HEK293 (cell line): Measurements from ENCODE around the gene MEAF6.

Experiments used
- CTCF ChIA-PET: fragments of 350-600 bp; formaldehyde crosslinking; extraction: SDS; loops from one replicate; lab custom pipeline; 2021; ENCODE audit warnings: antibody characterized with exemption; lab: Yijun Ruan, JAX
- POLR2A ChIA-PET: fragments of 300-600 bp; formaldehyde crosslinking; extraction: SDS; loops from one replicate; lab custom pipeline; 2020; ENCODE audit warnings: antibody characterized with exemption, inconsistent platforms; lab: Yijun Ruan, JAX
- H3K27ac ChIP-seq: fragments of 200-500 bp; sonication (Bioruptor generic); 2 replicates; pipeline ENCODE4 v1.5.1; 2014; ENCODE audit warnings: low read depth, low read length, control low read depth, inconsistent platforms; ENCODE audit errors: extremely low read depth
- H3K36me3 ChIP-seq, 2 experiments: fragments of 200-500 bp in 1 of 2; sonication (Bioruptor generic) in 1 of 2; 1 replicate in 1 of 2; 2 replicates in 1 of 2; pipeline ENCODE4 v1.5.1; 2014 to 2017; ENCODE audit warnings: inconsistent platforms in 2 of 2, low read length in 2 of 2; ENCODE audit not compliant: control insufficient read depth in 2 of 2, insufficient read depth in 1 of 2
- H3K4me1 ChIP-seq: fragments of 200-500 bp; sonication (Bioruptor generic); 2 replicates; pipeline ENCODE4 v1.5.1; 2014; ENCODE audit warnings: mild to moderate bottlenecking, low read length, inconsistent platforms; ENCODE audit not compliant: control insufficient read depth, insufficient read depth
- H3K4me3 ChIP-seq: 2 replicates; pipeline ENCODE4 v1.5.1; 2011; ENCODE audit warnings: low read depth, mild to moderate bottlenecking, control low read depth, low read length, moderate library complexity
- H3K9me3 ChIP-seq: fragments of 200-500 bp; sonication (Bioruptor generic); 2 replicates; pipeline ENCODE4 v1.5.1; 2014; ENCODE audit warnings: low read depth, low read length, inconsistent platforms; ENCODE audit not compliant: control insufficient read depth, insufficient read depth
- CTCF ChIP-seq: fragments of 450-650 bp; formaldehyde crosslinking; IDR thresholded peaks from 2 replicates; pipeline ENCODE4 v1.5.1; 2016; ENCODE audit warnings: missing biosample characterization, missing genetic modification characterization
- EGR2 ChIP-seq: fragments of 450-650 bp; formaldehyde crosslinking; IDR thresholded peaks from 2 replicates; pipeline ENCODE4 v1.5.1; 2016; ENCODE audit warnings: low read depth, missing biosample characterization, missing genetic modification characterization
- GLIS1 ChIP-seq: fragments of 450-650 bp; formaldehyde crosslinking; IDR thresholded peaks from 2 replicates; pipeline ENCODE4 v1.5.1; 2016; ENCODE audit warnings: missing biosample characterization, missing genetic modification characterization
- KLF1 ChIP-seq: fragments of 450-650 bp; formaldehyde crosslinking; IDR thresholded peaks from 2 replicates; pipeline ENCODE4 v1.5.1; 2016; ENCODE audit warnings: missing biosample characterization, missing genetic modification characterization
- WT1 ChIP-seq: fragments of 450-650 bp; formaldehyde crosslinking; IDR thresholded peaks from 2 replicates; pipeline ENCODE4 v1.5.1; 2016; ENCODE audit warnings: missing biosample characterization, missing genetic modification characterization
- ZBTB1 ChIP-seq: fragments of 450-650 bp; formaldehyde crosslinking; IDR thresholded peaks from 2 replicates; pipeline ENCODE4 v1.5.1; 2016; ENCODE audit warnings: missing biosample characterization, missing genetic modification characterization
- ZFHX2 ChIP-seq: fragments of 450-650 bp; formaldehyde crosslinking; conservative IDR thresholded peaks from 2 replicates; pipeline ENCODE4 v1.5.1; 2016; ENCODE audit warnings: missing biosample characterization, missing genetic modification characterization
- ZFP3 ChIP-seq: fragments of 450-650 bp; formaldehyde crosslinking; IDR thresholded peaks from 2 replicates; pipeline ENCODE4 v1.5.1; 2016; ENCODE audit warnings: low read depth, missing biosample characterization, missing genetic modification characterization
- ZNF335 ChIP-seq: fragments of 450-650 bp; formaldehyde crosslinking; conservative IDR thresholded peaks from 2 replicates; pipeline ENCODE4 v1.5.1; 2016; ENCODE audit warnings: missing biosample characterization, missing genetic modification characterization
- ZNF449 ChIP-seq: fragments of 450-650 bp; formaldehyde crosslinking; IDR thresholded peaks from 2 replicates; pipeline ENCODE4 v1.5.1; 2017; ENCODE audit warnings: missing biosample characterization, mild to moderate bottlenecking, missing genetic modification characterization, moderate library complexity
- ZNF654 ChIP-seq: fragments of 450-650 bp; formaldehyde crosslinking; IDR thresholded peaks from 2 replicates; pipeline ENCODE4 v1.5.1; 2016; ENCODE audit warnings: low read depth, missing biosample characterization, missing genetic modification characterization
- ZNF692 ChIP-seq: fragments of 450-650 bp; formaldehyde crosslinking; IDR thresholded peaks from 2 replicates; pipeline ENCODE4 v1.5.1; 2016; ENCODE audit warnings: missing biosample characterization, missing genetic modification characterization
- TF ChIP-seq, protein P1 (sequence below): fragments of 450-650 bp; formaldehyde crosslinking; IDR thresholded peaks from 2 replicates; pipeline ENCODE4; 2016; ENCODE audit warnings: missing biosample characterization, missing genetic modification characterization

Gene MEAF6

GRCh38 chr1:37487619-37487984 lies 27.0 kb downstream of the MEAF6 start:
- ChIA-PET POLR2A (interaction anchor here (0.6 to 5.8 kb wide), 9 partner anchors 9 to 320 kb away, joined by 3 to 43 read pairs (median 7); partner anchors contain the start of genes C1orf122, MEAF6, YRDC and ZC3H12A), CTCF (interaction anchor here (0.6 to 7.7 kb wide), 23 partner anchors 11 to 1331 kb away, joined by 3 to 154 read pairs (median 5); partner anchors contain the start of genes GNL2, MEAF6 and ZC3H12A)
- Histone ChIP-seq H3K36me3 (peaks cover 8 to 69% of the 10 kb centered on the region in 2 experiments), H3K4me3 (no peak overlapping the region), H3K4me1 (no peaks in the 10 kb centered on the region), H3K27ac (no peak overlapping the region), H3K9me3 (no peaks in the 10 kb centered on the region)
- TF ChIP-seq ZNF654: 0 out of 2 replicates have a peak, but pooled peaks have one; percentile 0
- TF ChIP-seq ZBTB1: no peak

DNA sequence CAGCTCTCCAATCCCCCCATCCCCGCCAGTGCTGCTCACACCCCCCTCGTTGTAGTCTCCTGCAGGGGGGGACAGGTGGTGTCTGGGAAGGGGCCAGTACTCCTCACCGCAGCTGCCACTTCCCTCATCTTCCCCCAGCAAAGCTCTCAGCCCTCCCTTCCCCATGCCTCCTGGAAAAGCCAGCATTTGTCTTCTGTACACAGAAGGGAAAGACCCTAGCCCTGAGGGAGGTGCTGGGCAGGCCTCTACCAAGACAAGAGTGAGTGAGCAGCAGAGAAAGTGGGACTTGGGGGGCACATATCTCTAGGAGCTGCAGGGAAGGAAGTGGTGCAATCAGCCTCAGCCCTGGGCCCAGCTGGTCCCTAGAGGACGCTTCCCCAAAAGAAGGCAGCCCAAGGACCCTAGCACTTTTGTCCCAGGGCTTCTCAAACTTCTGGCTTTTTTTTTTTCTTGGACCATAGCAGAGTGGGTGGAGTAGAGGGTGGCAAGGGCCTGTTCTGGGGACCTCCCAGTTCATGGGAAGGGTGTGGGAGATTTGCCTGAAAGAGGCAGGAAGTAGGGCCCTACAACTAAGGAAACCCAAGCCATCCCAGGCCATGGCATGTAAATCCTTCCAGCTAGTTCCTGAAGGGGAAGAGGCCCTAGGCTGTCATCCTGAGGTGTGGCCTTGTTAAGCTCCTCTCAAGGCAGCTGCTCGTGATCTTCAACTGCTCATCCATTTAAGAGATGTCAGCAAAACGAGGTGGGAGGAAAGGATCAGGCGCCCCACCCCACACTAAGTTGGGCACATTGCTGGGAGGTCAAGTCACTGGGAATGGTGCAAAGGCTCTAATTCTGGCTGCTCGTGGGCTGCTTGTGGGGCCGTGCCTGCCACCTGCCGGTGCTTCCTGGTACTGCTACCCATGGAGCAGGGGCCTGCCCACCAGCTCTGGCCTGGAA lies 27.6 kb downstream of the MEAF6 start:
- Histone ChIP-seq H3K4me1 (no peaks in the 10 kb centered on the region), H3K36me3 (peaks cover 8 to 70% of the 10 kb centered on the region in 2 experiments; a peak in 2 of 3 replicates), H3K9me3 (no peaks in the 10 kb centered on the region), H3K4me3 (no peak overlapping the region), H3K27ac (no peak overlapping the region)
- TF ChIP-seq ZNF335 (peak; percentile 41; the same call in 1 of the 2 replicates), ZNF449 (peak; percentile 50; the same call in 1 of the 2 replicates), ZFP3 (tag by site-specific recombination) (no peak), ZNF692 (tag by site-specific recombination) (peak; percentile 25; the same call in 1 of the 2 replicates), EGR2 (tag by site-specific recombination) (peak; percentile 24; the same call in 1 of the 2 replicates), KLF1 (tag by site-specific recombination) (peak; percentile 67), GLIS1 (tag by site-specific recombination) (peak; percentile 53; the same call in 1 of the 2 replicates), ZNF654 (peak; percentile 57), WT1 (tag by site-specific recombination) (no peak), CTCF (peak; percentile 87), ZFHX2 (peak; percentile 24; the same call in 1 of the 2 replicates)
- TF ChIP-seq, protein P1, sequence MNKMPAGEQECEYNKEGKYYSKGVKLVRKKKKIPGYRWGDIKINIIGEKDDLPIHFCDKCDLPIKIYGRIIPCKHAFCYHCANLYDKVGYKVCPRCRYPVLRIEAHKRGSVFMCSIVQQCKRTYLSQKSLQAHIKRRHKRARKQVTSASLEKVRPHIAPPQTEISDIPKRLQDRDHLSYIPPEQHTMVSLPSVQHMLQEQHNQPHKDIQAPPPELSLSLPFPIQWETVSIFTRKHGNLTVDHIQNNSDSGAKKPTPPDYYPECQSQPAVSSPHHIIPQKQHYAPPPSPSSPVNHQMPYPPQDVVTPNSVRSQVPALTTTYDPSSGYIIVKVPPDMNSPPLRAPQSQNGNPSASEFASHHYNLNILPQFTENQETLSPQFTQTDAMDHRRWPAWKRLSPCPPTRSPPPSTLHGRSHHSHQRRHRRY (tag by site-specific recombination): no peak
- POLR2A ChIA-PET: interaction anchor here (0.8 to 5.8 kb wide), 10 partner anchors 8 to 204 kb away, joined by 3 to 43 read pairs (median 4); partner anchors contain the start of genes MEAF6 and ZC3H12A
- CTCF ChIA-PET: interaction anchor here (0.5 to 7.7 kb wide), 31 partner anchors 12 to 1468 kb away, joined by 3 to 154 read pairs (median 5); partner anchors contain the start of genes GNL2, MEAF6 and ZC3H12A
